ENCODE data around the gene COL23A1. TPM values are rescaled to one million over a fixed set of nuclear protein-coding genes. Genes with fewer than 3 reads are reported as not detected.

Gene COL23A1
- total RNA-seq, 4 donors from 2014 or later: 0.93 to 4.6 (median 2.4) TPM

DNA sequence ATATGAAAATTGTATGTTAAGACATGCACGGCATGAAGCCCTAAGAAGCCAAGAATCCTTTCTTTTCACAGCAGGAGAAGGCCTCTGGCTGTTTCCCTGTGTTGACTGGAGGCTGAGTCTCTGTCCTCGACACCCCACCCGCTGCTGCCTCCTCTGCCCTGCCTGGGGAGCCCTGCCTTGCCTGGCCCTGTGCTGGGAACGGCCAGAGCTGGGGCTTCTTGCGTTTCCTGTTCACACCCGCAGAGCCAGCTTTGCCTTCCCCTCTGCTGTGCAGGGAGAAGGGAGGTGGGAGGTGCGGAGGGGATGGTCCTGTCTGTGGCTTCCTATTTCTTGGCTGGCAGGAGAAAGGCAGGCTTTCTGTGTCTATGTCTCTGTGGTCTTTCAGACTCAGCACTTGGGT is 396.2 kb downstream of the COL23A1 start:
- TF ChIP-seq, protein P1, sequence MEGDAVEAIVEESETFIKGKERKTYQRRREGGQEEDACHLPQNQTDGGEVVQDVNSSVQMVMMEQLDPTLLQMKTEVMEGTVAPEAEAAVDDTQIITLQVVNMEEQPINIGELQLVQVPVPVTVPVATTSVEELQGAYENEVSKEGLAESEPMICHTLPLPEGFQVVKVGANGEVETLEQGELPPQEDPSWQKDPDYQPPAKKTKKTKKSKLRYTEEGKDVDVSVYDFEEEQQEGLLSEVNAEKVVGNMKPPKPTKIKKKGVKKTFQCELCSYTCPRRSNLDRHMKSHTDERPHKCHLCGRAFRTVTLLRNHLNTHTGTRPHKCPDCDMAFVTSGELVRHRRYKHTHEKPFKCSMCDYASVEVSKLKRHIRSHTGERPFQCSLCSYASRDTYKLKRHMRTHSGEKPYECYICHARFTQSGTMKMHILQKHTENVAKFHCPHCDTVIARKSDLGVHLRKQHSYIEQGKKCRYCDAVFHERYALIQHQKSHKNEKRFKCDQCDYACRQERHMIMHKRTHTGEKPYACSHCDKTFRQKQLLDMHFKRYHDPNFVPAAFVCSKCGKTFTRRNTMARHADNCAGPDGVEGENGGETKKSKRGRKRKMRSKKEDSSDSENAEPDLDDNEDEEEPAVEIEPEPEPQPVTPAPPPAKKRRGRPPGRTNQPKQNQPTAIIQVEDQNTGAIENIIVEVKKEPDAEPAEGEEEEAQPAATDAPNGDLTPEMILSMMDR (IDR thresholded peaks at IDR 0.05): no peak
- TF ChIP-seq POLR2AphosphoS5 (IDR thresholded peaks at IDR 0.05) (no peak), EP300 (IDR thresholded peaks at IDR 0.05) (no peak)
- ATAC-seq: no peak
- Histone ChIP-seq H3K9me3 (no peaks in the 10 kb centered on the region), H3K4me3 (no peak overlapping the region), H3K27ac (no peak overlapping the region), H3K36me3 (no peaks in the 10 kb centered on the region), H3K27me3 (peaks cover 21% of the 10 kb centered on the region), H3K4me1 (no peaks in the 10 kb centered on the region)
- WGBS, 2 donors (ENCODE audit: low coverage in 1 of 2): 78% methylated on average over 2 of the region's 7 CpGs; no CpG with 5 or more reads in 1 of the 2 donors

DNA sequence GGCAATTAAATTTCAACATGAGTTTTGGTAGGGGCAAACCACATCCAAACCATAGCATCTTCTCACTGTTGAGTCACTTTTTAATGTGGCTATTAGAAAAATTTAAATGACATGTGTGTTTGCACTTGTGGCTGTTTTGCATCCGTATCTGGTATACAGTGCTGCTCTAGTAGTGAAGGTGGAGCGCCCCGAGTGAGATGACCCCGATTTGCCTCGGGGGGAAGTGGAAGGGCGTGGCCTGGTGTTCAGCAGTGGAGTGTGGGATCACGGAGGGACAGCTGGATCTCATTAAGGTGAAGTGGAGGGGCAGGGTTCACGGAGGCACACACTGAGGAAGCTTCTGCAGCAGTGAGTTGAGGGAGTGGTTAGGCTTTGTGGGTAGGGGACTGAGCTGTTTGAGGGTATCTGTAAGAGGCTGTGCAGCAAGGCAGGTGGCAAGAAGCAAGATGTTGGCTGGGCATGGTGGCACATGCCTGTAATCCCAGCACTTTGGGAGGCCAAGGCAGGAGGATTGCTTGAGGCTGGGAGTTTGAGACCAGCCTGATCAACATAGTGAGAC is 396.9 kb downstream of the COL23A1 start:
- Histone ChIP-seq H3K9me3 (no peaks in the 10 kb centered on the region), H3K4me1 (no peaks in the 10 kb centered on the region), H3K36me3 (no peaks in the 10 kb centered on the region), H3K27ac (no peak overlapping the region), H3K27me3 (peaks cover 28% of the 10 kb centered on the region), H3K4me3 (no peak overlapping the region)
- no peak for TF ChIP-seq POLR2A (IDR thresholded peaks at IDR 0.05)
- TF ChIP-seq, protein P1 (IDR thresholded peaks at IDR 0.05): no peak
- WGBS, 2 donors (ENCODE audit: low coverage in 1 of 2): 40% methylated on average over 5 of the region's 8 CpGs; no CpG with 5 or more reads in 1 of the 2 donors
- no peak for ATAC-seq

DNA sequence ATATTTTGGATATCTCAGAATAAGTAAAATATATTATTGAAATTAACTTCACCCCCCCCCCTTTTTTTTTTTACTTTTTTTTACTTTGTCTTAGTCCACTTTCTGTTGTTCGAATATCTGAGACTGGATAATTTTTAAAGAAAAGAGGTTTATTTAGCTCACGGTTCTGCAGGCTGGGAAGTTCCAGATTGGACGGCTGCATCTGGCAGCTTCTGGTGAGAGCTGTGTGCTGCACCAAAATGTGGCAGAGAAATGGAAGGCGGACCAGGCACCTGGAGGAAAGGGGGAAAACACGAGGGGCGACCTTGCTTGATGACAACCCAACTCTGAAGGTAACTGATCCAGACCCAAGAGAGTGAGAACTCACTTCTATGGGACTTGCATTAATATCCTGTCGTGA is 397.4 kb downstream of the COL23A1 start:
- WGBS, 2 donors (ENCODE audit: low coverage in 1 of 2): 73 to 91% methylated on average over 3 to 6 of the region's 7 CpGs
- Histone ChIP-seq H3K36me3 (no peaks in the 10 kb centered on the region), H3K4me1 (no peaks in the 10 kb centered on the region), H3K4me3 (no peak overlapping the region), H3K27ac (no peak overlapping the region), H3K9me3 (no peaks in the 10 kb centered on the region), H3K27me3 (peaks cover 30% of the 10 kb centered on the region)
- TF ChIP-seq, protein P1 (IDR thresholded peaks at IDR 0.05): no peak
- TF ChIP-seq EP300 (IDR thresholded peaks at IDR 0.05) (no peak), POLR2AphosphoS5 (IDR thresholded peaks at IDR 0.05) (no peak)
- ATAC-seq: no peak

DNA sequence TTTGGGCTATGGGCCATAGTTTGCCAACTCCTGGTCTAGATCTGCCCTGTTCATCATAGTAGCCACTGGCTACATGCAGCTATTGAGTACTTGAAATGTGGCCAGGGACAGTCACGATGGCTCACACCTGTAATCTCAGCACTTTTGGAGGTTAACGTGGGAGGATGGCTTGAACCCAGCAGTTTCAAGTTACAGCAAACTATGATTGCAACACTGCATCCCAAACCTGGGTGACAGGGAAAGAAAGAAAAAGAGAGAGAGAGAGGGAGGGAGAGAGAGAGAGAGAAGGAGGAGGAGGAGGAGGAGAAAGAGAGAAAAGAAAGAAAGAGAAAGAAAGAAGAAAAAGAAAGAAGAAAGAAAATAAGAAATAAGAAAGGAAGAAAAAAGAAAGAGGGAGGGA is 397.9 kb downstream of the COL23A1 start:
- TF ChIP-seq, protein P1 (IDR thresholded peaks at IDR 0.05): no peak
- TF ChIP-seq POLR2AphosphoS5 (IDR thresholded peaks at IDR 0.05) (no peak), EP300 (IDR thresholded peaks at IDR 0.05) (no peak), POLR2A (IDR thresholded peaks at IDR 0.05) (no peak)
- ATAC-seq: no peak
- WGBS, 2 donors (ENCODE audit: low coverage in 1 of 2): 60 to 61% methylated on average over 1 to 2 of the region's 2 CpGs
- Histone ChIP-seq H3K4me3 (no peak overlapping the region), H3K4me1 (no peaks in the 10 kb centered on the region), H3K27me3 (peaks cover 30% of the 10 kb centered on the region), H3K9me3 (no peaks in the 10 kb centered on the region), H3K27ac (no peak overlapping the region), H3K36me3 (no peaks in the 10 kb centered on the region)

DNA sequence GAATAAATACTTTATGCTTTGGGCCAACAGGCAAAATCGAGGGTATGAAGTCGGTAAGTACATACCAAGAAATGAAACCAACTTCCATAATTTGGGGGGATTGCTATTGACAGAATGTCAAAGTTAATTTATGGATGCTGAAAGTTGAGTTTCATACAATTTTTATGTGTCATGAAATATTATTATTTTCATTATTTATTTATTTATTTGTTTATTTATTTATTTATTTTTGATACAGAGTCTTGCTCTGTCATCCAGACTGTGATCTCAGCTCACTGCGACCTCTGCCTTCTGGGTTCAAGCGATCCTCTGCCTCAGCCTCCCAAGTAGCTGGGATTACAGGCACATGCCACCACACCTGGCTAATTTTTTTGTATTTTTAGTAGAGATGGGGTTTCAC is 398.5 kb downstream of the COL23A1 start:
- Histone ChIP-seq H3K27me3 (peaks cover 30% of the 10 kb centered on the region), H3K9me3 (no peaks in the 10 kb centered on the region), H3K4me3 (no peak overlapping the region), H3K36me3 (no peaks in the 10 kb centered on the region), H3K27ac (no peak overlapping the region), H3K4me1 (no peaks in the 10 kb centered on the region)
- TF ChIP-seq POLR2A (IDR thresholded peaks at IDR 0.05) (no peak), POLR2AphosphoS5 (IDR thresholded peaks at IDR 0.05) (no peak), EP300 (IDR thresholded peaks at IDR 0.05) (no peak)
- TF ChIP-seq, protein P1 (IDR thresholded peaks at IDR 0.05): no peak
- 67 to 81% methylated on average over 3 to 4 of the region's 4 CpGs for WGBS, 2 donors (ENCODE audit: low coverage in 1 of 2)
- no peak for ATAC-seq

Measured in gastroesophageal sphincter (tissue), 4 donors.